Lung (tissue), 12 donors: ENCODE data around the gene LMX1B. TPM values are rescaled to one million over a fixed set of nuclear protein-coding genes. Genes with fewer than 3 reads are reported as not detected.
"Not testable (repeated sequence)": the region's sequence is repeated elsewhere in the genome, so short reads cannot be mapped to it uniquely, and the experiment has no call there.

Experiments used
- ATAC-seq: fragments of 200-7000 bp; cut with Tn5 transposase; one replicate; pipeline ENCODE4 v1.9.1; 2020; ENCODE audit warnings: moderate number of reproducible peaks; ENCODE audit not compliant: insufficient read depth, low FRiP score
- DNase-seq, 3 donors: peaks; one replicate each; pipeline ENCODE4 v3.0.0-alpha.2; 2013 to 2017
- H3K27ac ChIP-seq, 2 donors: one replicate each; pipeline ENCODE4 v1.5.1; 2013; ENCODE audit warnings: mild to moderate bottlenecking in 2 of 2, moderate library complexity in 2 of 2, control low read depth in 1 of 2, inconsistent platforms in 1 of 2, low read depth in 1 of 2, low read length in 1 of 2
- H3K27me3 ChIP-seq, 3 donors: one replicate each; pipeline ENCODE4 v1.5.1; 2013; ENCODE audit warnings: low read length in 2 of 3; ENCODE audit not compliant: control insufficient read depth in 3 of 3, insufficient read depth in 3 of 3
- H3K36me3 ChIP-seq, 4 donors: one replicate each; pipeline ENCODE4 v1.5.1; 2013; ENCODE audit warnings: low read length in 4 of 4, mild to moderate bottlenecking in 1 of 4, moderate library complexity in 1 of 4; ENCODE audit not compliant: control insufficient read depth in 4 of 4, insufficient read depth in 4 of 4
- H3K4me1 ChIP-seq, 5 donors: one replicate each; pipeline ENCODE4 v1.5.1; 2013; ENCODE audit warnings: low read length in 5 of 5, mild to moderate bottlenecking in 2 of 5, moderate library complexity in 1 of 5; ENCODE audit not compliant: control insufficient read depth in 5 of 5, insufficient read depth in 5 of 5
- H3K4me3 ChIP-seq: one replicate; pipeline ENCODE4 v1.5.1; 2013; ENCODE audit warnings: mild to moderate bottlenecking, control low read depth, moderate library complexity
- H3K9ac ChIP-seq, 2 donors: one replicate each; pipeline ENCODE4 v1.5.1; 2013; ENCODE audit warnings: low read length in 2 of 2, control low read depth in 1 of 2; ENCODE audit not compliant: insufficient read depth in 1 of 2
- H3K9me3 ChIP-seq, 4 donors: one replicate each; pipeline ENCODE4 v1.5.1; 2013; ENCODE audit warnings: low read length in 3 of 4, mild to moderate bottlenecking in 1 of 4, moderate library complexity in 1 of 4; ENCODE audit not compliant: control insufficient read depth in 4 of 4, insufficient read depth in 3 of 4
- CTCF ChIP-seq: IDR thresholded peaks from 2 replicates; pipeline ENCODE4 v1.5.1; 2012; ENCODE audit warnings: mild to moderate bottlenecking; ENCODE audit errors: control extremely low read depth, extremely low read depth
- WGBS, 2 donors: extraction: QIAGEN DNeasy Blood & Tissue Kit; methylation state at CpG; one replicate each; pipeline ENCODE4 v1.1.7; 2013; 5-methylcytosine and 5-hydroxymethylcytosine counted together
- polyA plus RNA-seq, 2 donors: library from polyadenylated mRNA; stranded (reverse); fragments of 200-250 nt; gene quantifications; one replicate each; pipeline ENCODE4 v1.2.1, GENCODE V29; 2013
- total RNA-seq, 2 donors: library from RNA; depleted of rRNA in 1 of 2; stranded (reverse); fragments of >200 nt in 1 of 2; gene quantifications; one replicate each; pipeline ENCODE4 v1.2.1, GENCODE V29; 2014 to 2021
- donor health status: control.
- donor health status: control.
- donor health status: Bipolar disorder and iron deficiency.
- donor health status: healthy.
- donor health status: DM: yes; HTN: yes; CAD: no.

LMX1B gene
- total and polyA plus RNA-seq, 4 donors = under 0.01 to 0.77 (median 0.10) TPM

GRCh38 chr9:126706698-126707053 lies 92.9 kb downstream of the LMX1B start:
- WGBS, 2 donors = 60 to 66% methylated on average over 5 of the region's 5 CpGs
- ATAC-seq = no peak

GRCh38 chr9:126707083-126707482 lies 93.4 kb downstream of the LMX1B start:
- 80 to 81% methylated on average over 4 of the region's 4 CpGs for WGBS, 2 donors
- H3K27me3 ChIP-seq = peaks cover 6 to 42% (median 17%) of the 10 kb centered on the region in 3 donors
- peaks cover 0 to 4% (median 0%) of the 10 kb centered on the region in 4 donors for H3K9me3 ChIP-seq
- H3K9ac ChIP-seq = no peak overlapping the region
- H3K4me3 ChIP-seq = no peak overlapping the region
- no peak for ATAC-seq
- TF ChIP-seq CTCF = no peak
- H3K36me3 ChIP-seq = no peaks in the 10 kb centered on the region
- no peak for DNase-seq
- no peak overlapping the region for H3K27ac ChIP-seq
- H3K4me1 ChIP-seq = peaks cover 0 to 7% (median 0%) of the 10 kb centered on the region in 5 donors

More at GRCh38 chr9:126706698-126707053, 92.9 kb downstream of the LMX1B start:
- H3K9me3 ChIP-seq = peaks cover 0 to 4% (median 0%) of the 10 kb centered on the region in 4 donors
- H3K9ac ChIP-seq = no peak overlapping the region
- no peak for DNase-seq
- no peak for TF ChIP-seq CTCF
- peaks cover 0 to 7% (median 0%) of the 10 kb centered on the region in 5 donors for H3K4me1 ChIP-seq
- peaks cover 6 to 43% (median 17%) of the 10 kb centered on the region in 3 donors for H3K27me3 ChIP-seq
- no peak overlapping the region for H3K27ac ChIP-seq
- no peaks in the 10 kb centered on the region for H3K36me3 ChIP-seq
- H3K4me3 ChIP-seq = no peak overlapping the region

- not testable (repeated sequence) for ATAC-seq, H3K36me3 ChIP-seq, H3K27ac ChIP-seq, H3K4me1 ChIP-seq, DNase-seq, H3K9me3 ChIP-seq, H3K4me3 ChIP-seq, H3K9ac ChIP-seq
- 91 to 95% methylated on average over 10 of the region's 10 CpGs for WGBS, 2 donors
- peaks cover 2 to 40% (median 17%) of the 10 kb centered on the region in 3 donors for H3K27me3 ChIP-seq
Observed at GRCh38 chr9:126707712-126708111, 94.0 kb downstream of the LMX1B start.

- no peak for TF ChIP-seq CTCF
- no peak for ATAC-seq
Observed at GRCh38 chr9:126708178-126708577, 94.5 kb downstream of the LMX1B start.

More at GRCh38 chr9:126708178-126708577, 94.5 kb downstream of the LMX1B start:
- Histone ChIP-seq H3K4me1 (peaks cover 0 to 7% (median 0%) of the 10 kb centered on the region in 5 donors), H3K36me3 (no peaks in the 10 kb centered on the region), H3K9ac (no peak overlapping the region), H3K27ac (no peak overlapping the region), H3K9me3 (peaks cover 0 to 4% (median 0%) of the 10 kb centered on the region in 4 donors), H3K27me3 (peaks cover 0 to 38% (median 16%) of the 10 kb centered on the region in 3 donors), H3K4me3 (no peak overlapping the region)
- DNase-seq = no peak
- WGBS, 2 donors = 42 to 69% methylated on average over 4 of the region's 4 CpGs
